Smooth muscle cell (in vitro differentiated cells): Measurements from ENCODE around the gene CCDC137. TPM values are rescaled to one million over a fixed set of nuclear protein-coding genes. Genes with fewer than 3 reads are reported as not detected.

Experiments
- DNase-seq: peaks from one replicate; lab custom pipeline; 2025; ENCODE audit not compliant: unreplicated experiment; lab: John Stamatoyannopoulos, UW
- H2AFZ ChIP-seq: fragments of 200-600 bp; sonication (generic); 2 replicates; pipeline ENCODE4 v1.6.0; 2016; ENCODE audit warnings: antibody characterized with exemption, low read depth, mild to moderate bottlenecking
- H3F3A ChIP-seq: fragments of 200-600 bp; sonication (generic); 2 replicates; pipeline ENCODE4 v1.6.0; 2017; ENCODE audit warnings: antibody characterized with exemption, low read depth
- H3K27ac ChIP-seq: fragments of 200-600 bp; sonication (generic); 2 replicates; pipeline ENCODE4 v1.5.1; 2016; ENCODE audit warnings: low read depth, mild to moderate bottlenecking
- H3K27me3 ChIP-seq: fragments of 200-600 bp; sonication (generic); 2 replicates; pipeline ENCODE4 v1.6.1; 2016; ENCODE audit warnings: low read depth, mild to moderate bottlenecking
- H3K36me3 ChIP-seq: fragments of 200-600 bp; sonication (generic); 2 replicates; pipeline ENCODE4 v1.5.1; 2016; ENCODE audit warnings: low read depth
- H3K4me1 ChIP-seq: fragments of 200-600 bp; sonication (generic); 2 replicates; pipeline ENCODE4 v1.5.1; 2016; ENCODE audit warnings: low read depth
- H3K4me2 ChIP-seq: fragments of 200-600 bp; sonication (generic); 2 replicates; pipeline ENCODE4 v1.6.0; 2016; ENCODE audit warnings: mild to moderate bottlenecking
- H3K4me3 ChIP-seq: fragments of 200-600 bp; sonication (generic); 2 replicates; pipeline ENCODE4 v1.5.1; 2016; ENCODE audit warnings: mild to moderate bottlenecking
- H3K79me2 ChIP-seq: fragments of 200-600 bp; sonication (generic); 2 replicates; pipeline ENCODE4 v1.6.0; 2016; ENCODE audit warnings: low read depth, mild to moderate bottlenecking
- H3K9ac ChIP-seq: fragments of 200-600 bp; sonication (generic); 2 replicates; pipeline ENCODE4 v1.6.0; 2016; ENCODE audit warnings: low read depth
- H3K9me3 ChIP-seq: fragments of 200-600 bp; sonication (generic); replicated peaks from 2 replicates; pipeline ENCODE4 v1.5.1; 2016; ENCODE audit warnings: low read depth
- H4K20me1 ChIP-seq: fragments of 200-600 bp; sonication (generic); 2 replicates; pipeline ENCODE4 v1.6.0; 2016; ENCODE audit warnings: low read depth
- WGBS: methylation state at CpG from one replicate; pipeline ENCODE4 v1.1.7; 2016; ENCODE audit warnings: low lambda C conversion rate; 5-methylcytosine and 5-hydroxymethylcytosine counted together
- polyA plus RNA-seq: library from polyadenylated mRNA; unstranded; fragments of >200 nt; fragmentation: Nextera tagmentation; extraction: Ambion mirVana; gene quantifications from 2 replicates; pipeline ENCODE4 v1.2.1, GENCODE V29; 2016
- total RNA-seq: library from RNA; depleted of rRNA; stranded (reverse); fragments of >200 nt; gene quantifications from 2 replicates; pipeline ENCODE4 v1.2.3, GENCODE V29; 2014
- TF ChIP-seq, protein P1 (sequence below): fragments of 200-600 bp; sonication (generic); IDR thresholded peaks from 2 replicates; pipeline ENCODE4 v1.5.1; 2017; ENCODE audit warnings: borderline replicate concordance, mild to moderate bottlenecking, antibody characterized with exemption; ENCODE audit not compliant: insufficient read depth, poor library complexity, severe bottlenecking

Gene CCDC137
- total and polyA plus RNA-seq, 2 experiments from 2014 or later = 5.0 to 24.6 TPM

DNA sequence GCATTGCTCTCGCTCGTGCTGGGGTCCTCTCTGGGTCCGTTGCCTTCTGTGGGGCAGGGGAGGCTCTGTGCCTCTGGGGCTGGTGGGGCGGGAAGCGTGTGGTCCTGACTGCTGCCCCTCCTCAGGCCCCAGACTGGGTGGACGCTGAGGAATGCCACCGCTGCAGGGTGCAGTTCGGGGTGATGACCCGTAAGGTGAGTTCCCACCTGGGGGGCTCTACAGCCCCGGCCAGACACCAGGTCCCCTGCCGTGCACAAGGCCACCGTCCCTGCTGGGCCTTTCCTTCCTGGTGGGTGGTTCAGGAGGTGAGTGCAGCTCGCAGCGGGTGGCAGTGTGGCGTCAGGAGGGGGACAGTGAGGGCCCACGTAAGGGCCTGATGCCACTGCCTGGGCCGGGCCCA, 24.0 kb downstream of the CCDC137 start:
- TF ChIP-seq, protein P1, sequence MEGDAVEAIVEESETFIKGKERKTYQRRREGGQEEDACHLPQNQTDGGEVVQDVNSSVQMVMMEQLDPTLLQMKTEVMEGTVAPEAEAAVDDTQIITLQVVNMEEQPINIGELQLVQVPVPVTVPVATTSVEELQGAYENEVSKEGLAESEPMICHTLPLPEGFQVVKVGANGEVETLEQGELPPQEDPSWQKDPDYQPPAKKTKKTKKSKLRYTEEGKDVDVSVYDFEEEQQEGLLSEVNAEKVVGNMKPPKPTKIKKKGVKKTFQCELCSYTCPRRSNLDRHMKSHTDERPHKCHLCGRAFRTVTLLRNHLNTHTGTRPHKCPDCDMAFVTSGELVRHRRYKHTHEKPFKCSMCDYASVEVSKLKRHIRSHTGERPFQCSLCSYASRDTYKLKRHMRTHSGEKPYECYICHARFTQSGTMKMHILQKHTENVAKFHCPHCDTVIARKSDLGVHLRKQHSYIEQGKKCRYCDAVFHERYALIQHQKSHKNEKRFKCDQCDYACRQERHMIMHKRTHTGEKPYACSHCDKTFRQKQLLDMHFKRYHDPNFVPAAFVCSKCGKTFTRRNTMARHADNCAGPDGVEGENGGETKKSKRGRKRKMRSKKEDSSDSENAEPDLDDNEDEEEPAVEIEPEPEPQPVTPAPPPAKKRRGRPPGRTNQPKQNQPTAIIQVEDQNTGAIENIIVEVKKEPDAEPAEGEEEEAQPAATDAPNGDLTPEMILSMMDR = no peak
- H3K36me3 ChIP-seq = no peaks in the 10 kb centered on the region
- H3K4me3 ChIP-seq = no peak overlapping the region
- WGBS = 96% methylated on average over 12 of the region's 17 CpGs
- no peaks in the 10 kb centered on the region for H3K27me3 ChIP-seq
- no peak overlapping the region for H3K4me2 ChIP-seq
- no peak overlapping the region for H3K9ac ChIP-seq
- H3K4me1 ChIP-seq = no peaks in the 10 kb centered on the region
- no peak for DNase-seq
- H3K79me2 ChIP-seq = peaks cover 38% of the 10 kb centered on the region
- no peak overlapping the region for H2AFZ ChIP-seq
- H3K9me3 ChIP-seq = no peaks in the 10 kb centered on the region
- peaks cover 85% of the 10 kb centered on the region for H4K20me1 ChIP-seq
- no peaks in the 10 kb centered on the region for H3F3A ChIP-seq
- H3K27ac ChIP-seq = no peak overlapping the region

DNA sequence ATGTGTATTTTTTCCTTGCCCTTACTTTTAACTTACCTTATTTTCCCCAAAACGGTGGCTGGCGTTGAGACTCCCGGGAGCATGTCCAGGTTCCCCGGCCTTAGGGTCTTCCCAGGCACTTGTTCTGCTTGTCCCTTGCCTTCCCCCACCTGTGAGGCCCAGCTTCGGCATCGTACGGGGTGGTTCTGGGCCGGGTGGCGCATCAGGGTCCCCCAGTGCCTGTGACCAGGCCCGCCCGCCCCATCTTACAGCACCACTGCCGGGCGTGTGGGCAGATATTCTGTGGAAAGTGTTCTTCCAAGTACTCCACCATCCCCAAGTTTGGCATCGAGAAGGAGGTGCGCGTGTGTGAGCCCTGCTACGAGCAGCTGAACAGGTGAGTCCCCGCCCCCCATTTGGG, 24.7 kb downstream of the CCDC137 start:
- no peak for DNase-seq
- Histone ChIP-seq H2AFZ (no peak overlapping the region), H3K27ac (no peak overlapping the region), H3K36me3 (no peaks in the 10 kb centered on the region), H3K27me3 (no peaks in the 10 kb centered on the region), H3K4me1 (no peaks in the 10 kb centered on the region), H3K9ac (no peak overlapping the region), H4K20me1 (peaks cover 82% of the 10 kb centered on the region), H3K4me2 (no peak overlapping the region), H3K79me2 (peaks cover 32% of the 10 kb centered on the region), H3K9me3 (no peaks in the 10 kb centered on the region), H3K4me3 (no peak overlapping the region), H3F3A (no peaks in the 10 kb centered on the region)
- WGBS = 96% methylated on average over 16 of the region's 18 CpGs
- TF ChIP-seq, protein P1 = no peak

DNA sequence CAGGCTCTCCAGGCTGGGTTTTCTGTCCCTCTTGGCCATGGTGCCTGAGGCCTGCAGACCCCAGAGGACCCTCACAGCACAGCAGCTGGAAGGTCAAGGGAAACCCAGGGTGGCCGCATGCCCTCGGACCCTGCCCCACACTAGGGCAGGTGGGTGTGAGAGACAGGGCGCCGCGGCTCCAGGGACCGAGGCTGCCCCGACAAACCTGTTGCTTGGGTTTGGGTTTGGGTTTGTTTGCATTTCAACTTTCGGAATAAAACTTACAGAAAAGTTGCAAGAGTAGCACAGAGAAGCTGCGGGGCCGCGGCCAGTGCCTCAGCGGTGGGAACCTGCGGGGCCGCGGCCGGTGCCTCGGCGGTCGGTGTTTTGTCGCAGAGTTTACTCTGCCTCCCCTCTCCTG, 25.1 kb downstream of the CCDC137 start:
- Histone ChIP-seq H3K79me2 (peaks cover 28% of the 10 kb centered on the region), H3K4me1 (no peaks in the 10 kb centered on the region)

More for the DNA sequence above, 25.1 kb downstream of the CCDC137 start:
- no peak overlapping the region for H3K4me3 ChIP-seq
- no peaks in the 10 kb centered on the region for H3K9me3 ChIP-seq
- H3K9ac ChIP-seq = no peak overlapping the region
- H4K20me1 ChIP-seq = peaks cover 78% of the 10 kb centered on the region
- H3K4me2 ChIP-seq = no peak overlapping the region
- no peak overlapping the region for H3K27ac ChIP-seq
- TF ChIP-seq, protein P1 = no peak
- 99% methylated on average over 20 of the region's 20 CpGs for WGBS
- no peak for DNase-seq
- H3K36me3 ChIP-seq = no peaks in the 10 kb centered on the region
- H3F3A ChIP-seq = no peaks in the 10 kb centered on the region
- H3K27me3 ChIP-seq = no peaks in the 10 kb centered on the region
- H2AFZ ChIP-seq = no peak overlapping the region
